K562 (cell line): ENCODE results near the gene CLDN7. TPM values are rescaled to one million over a fixed set of nuclear protein-coding genes. Genes with fewer than 3 reads are reported as not detected.

Source experiments
- GABPB1 ChIP-seq: sonication (generic); formaldehyde crosslinking; IDR thresholded peaks from 2 replicates; pipeline ENCODE4 v1.8.0; 2022; ENCODE audit warnings: mild to moderate bottlenecking, missing genetic modification reagents
- HEY1 ChIP-seq: fragments of 250-450 bp; sonication (Bioruptor Pico); IDR thresholded peaks from 2 replicates; pipeline ENCODE4 v1.5.0; 2020; ENCODE audit warnings: mild to moderate bottlenecking, moderate library complexity, borderline replicate concordance
- MBD2 ChIP-seq: sonication (generic); IDR thresholded peaks from 2 replicates; pipeline ENCODE4 v1.6.1; 2016; ENCODE audit warnings: low read depth, borderline replicate concordance
- MTA1 ChIP-seq: fragments of 450-650 bp; IDR thresholded peaks from 2 replicates; pipeline ENCODE4 v1.6.1; 2017; ENCODE audit warnings: borderline replicate concordance
- MXI1 ChIP-seq: IDR thresholded peaks from 2 replicates; pipeline ENCODE4 v1.6.1; 2011; ENCODE audit warnings: low read depth, mild to moderate bottlenecking, improper control_type of control experiment, low read length
- ZNF274 ChIP-seq: IDR thresholded peaks from 2 replicates; pipeline ENCODE4 v1.6.1; 2011; ENCODE audit warnings: low read depth, mild to moderate bottlenecking, low read length, moderate library complexity, borderline replicate concordance
- ZNF551 ChIP-seq: fragments of 250-450 bp; sonication (Bioruptor Pico); IDR thresholded peaks from 2 replicates; pipeline ENCODE4 v1.5.0; 2021; ENCODE audit warnings: mild to moderate bottlenecking, moderate library complexity
- polyA plus RNA-seq, 8 experiments: library from polyadenylated mRNA; depleted of rRNA in 4 of 8; stranded (reverse) in 5 of 8; unstranded in 3 of 8; fragments of >200 nt; fragmentation: Nextera tagmentation in 2 of 8; fragmentation: Illumina TruSeq in 1 of 8; extraction: Ambion mirVana in 2 of 8; extraction: Trizol in 1 of 8; gene quantifications; 2 replicates each; pipeline versions ENCODE4 v1.2.1 to v1.2.3, GENCODE V29; 2011 to 2014; ENCODE audit warnings: inconsistent platforms in 1 of 8, missing spikeins in 1 of 8
- total RNA-seq, 7 experiments: library from RNA; depleted of rRNA in 6 of 7; stranded (reverse); fragments of >200 nt in 6 of 7; fragmentation: Illumina TruSeq in 2 of 7; extraction: Trizol in 2 of 7; gene quantifications; 2 replicates each; pipeline versions ENCODE4 v1.2.1 to v1.2.3, GENCODE V29; 2011 to 2021; ENCODE audit warnings: low replicate concordance in 1 of 7
- TF ChIP-seq, protein P1 (sequence below), 2 experiments: fragments of 450-650 bp in 1 of 2; sonication (generic) in 1 of 2; formaldehyde crosslinking in 1 of 2; IDR thresholded peaks in 1 of 2; conservative IDR thresholded peaks in 1 of 2; 2 replicates each; pipeline versions ENCODE4 v1.6.1 to v1.8.1; 2016 to 2023; ENCODE audit warnings: mild to moderate bottlenecking in 2 of 2, moderate library complexity in 2 of 2, inconsistent platforms in 1 of 2, missing genetic modification reagents in 1 of 2
- TF ChIP-seq, protein P2 (sequence below): fragments of 250-450 bp; sonication (Bioruptor Pico); IDR thresholded peaks from 2 replicates; pipeline ENCODE4 v1.4.0; 2020; ENCODE audit warnings: mild to moderate bottlenecking
- TF ChIP-seq, protein P3 (sequence below): fragments of 250-450 bp; sonication (Bioruptor Pico); IDR thresholded peaks from 2 replicates; pipeline ENCODE4 v1.5.1; 2021; ENCODE audit warnings: mild to moderate bottlenecking
- TF ChIP-seq, protein P4 (sequence below): sonication (generic); formaldehyde crosslinking; IDR thresholded peaks from 2 replicates; pipeline ENCODE4 v1.8.0; 2023; ENCODE audit warnings: missing genetic modification reagents, mild to moderate bottlenecking, borderline replicate concordance
- TF ChIP-seq, protein P5 (sequence below): IDR thresholded peaks from 2 replicates; pipeline ENCODE4 v1.6.1; 2016; ENCODE audit warnings: missing genetic modification characterization, missing compliant biosample characterization
- TF ChIP-seq, protein P6 (sequence below): sonication (generic); formaldehyde crosslinking; IDR thresholded peaks from 2 replicates; pipeline ENCODE4 v1.8.0; 2022; ENCODE audit warnings: mild to moderate bottlenecking, missing genetic modification reagents

CLDN7 gene
- total and polyA plus RNA-seq, 9 of the 15 experiments (the other 6 are each of a cell fraction or from before 2014, with no cell fraction given), result 2.2 to 14.5 (median 7.6) TPM

DNA sequence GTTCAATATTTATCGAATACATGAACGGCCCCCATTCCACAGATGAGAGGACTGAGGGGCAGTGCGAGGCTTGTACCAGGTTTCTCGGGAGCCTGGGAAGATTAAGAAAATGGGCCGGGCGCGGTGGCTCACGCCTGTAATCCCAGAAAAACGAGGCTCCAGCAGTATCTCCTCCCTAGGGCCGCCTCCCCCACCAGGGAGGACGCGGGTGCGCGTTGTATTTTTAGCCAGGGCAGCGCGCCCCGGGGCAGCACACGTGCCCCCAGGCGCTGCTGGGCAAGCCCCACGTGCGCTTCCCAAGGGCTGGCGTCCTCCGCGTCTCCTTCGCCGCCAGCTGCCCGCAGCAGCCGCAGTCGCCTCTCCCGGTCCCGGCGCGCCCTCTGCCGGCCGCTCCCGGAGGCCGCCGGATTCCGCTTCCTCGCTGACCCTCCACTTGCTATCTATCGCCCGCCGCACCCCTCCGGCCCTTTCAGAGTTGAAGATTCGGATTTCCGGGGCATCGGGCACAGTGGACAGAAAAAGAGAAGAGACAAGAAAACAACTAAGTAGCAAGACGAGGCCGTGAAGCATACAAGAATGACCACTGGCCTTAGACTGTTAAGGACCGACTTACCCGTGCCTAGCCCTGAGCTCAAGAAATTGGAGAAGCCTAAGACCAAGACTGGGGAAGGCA, 34.0 kb upstream of the CLDN7 start (continued):
- TF ChIP-seq, protein P1, sequence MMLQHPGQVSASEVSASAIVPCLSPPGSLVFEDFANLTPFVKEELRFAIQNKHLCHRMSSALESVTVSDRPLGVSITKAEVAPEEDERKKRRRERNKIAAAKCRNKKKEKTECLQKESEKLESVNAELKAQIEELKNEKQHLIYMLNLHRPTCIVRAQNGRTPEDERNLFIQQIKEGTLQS (IDR thresholded peaks at IDR 0.05), result no peak
- TF ChIP-seq, protein P1 (CRISPR knock-in tag; conservative IDR thresholded peaks at IDR 0.05), result no peak
- TF ChIP-seq ZNF551 (CRISPR knock-in tag) (no peak), GABPB1 (CRISPR knock-in tag) (peak; percentile 35; the same call in 1 of the 2 replicates), MBD2 (no peak), MTA1 (no peak), MXI1 (no peak), HEY1 (no peak), ZNF274 (no peak)
- TF ChIP-seq, protein P2, sequence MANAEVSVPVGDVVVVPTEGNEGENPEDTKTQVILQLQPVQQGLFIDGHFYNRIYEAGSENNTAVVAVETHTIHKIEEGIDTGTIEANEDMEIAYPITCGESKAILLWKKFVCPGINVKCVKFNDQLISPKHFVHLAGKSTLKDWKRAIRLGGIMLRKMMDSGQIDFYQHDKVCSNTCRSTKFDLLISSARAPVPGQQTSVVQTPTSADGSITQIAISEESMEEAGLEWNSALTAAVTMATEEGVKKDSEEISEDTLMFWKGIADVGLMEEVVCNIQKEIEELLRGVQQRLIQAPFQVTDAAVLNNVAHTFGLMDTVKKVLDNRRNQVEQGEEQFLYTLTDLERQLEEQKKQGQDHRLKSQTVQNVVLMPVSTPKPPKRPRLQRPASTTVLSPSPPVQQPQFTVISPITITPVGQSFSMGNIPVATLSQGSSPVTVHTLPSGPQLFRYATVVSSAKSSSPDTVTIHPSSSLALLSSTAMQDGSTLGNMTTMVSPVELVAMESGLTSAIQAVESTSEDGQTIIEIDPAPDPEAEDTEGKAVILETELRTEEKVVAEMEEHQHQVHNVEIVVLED (CRISPR knock-in tag), result no peak
- TF ChIP-seq, protein P3, sequence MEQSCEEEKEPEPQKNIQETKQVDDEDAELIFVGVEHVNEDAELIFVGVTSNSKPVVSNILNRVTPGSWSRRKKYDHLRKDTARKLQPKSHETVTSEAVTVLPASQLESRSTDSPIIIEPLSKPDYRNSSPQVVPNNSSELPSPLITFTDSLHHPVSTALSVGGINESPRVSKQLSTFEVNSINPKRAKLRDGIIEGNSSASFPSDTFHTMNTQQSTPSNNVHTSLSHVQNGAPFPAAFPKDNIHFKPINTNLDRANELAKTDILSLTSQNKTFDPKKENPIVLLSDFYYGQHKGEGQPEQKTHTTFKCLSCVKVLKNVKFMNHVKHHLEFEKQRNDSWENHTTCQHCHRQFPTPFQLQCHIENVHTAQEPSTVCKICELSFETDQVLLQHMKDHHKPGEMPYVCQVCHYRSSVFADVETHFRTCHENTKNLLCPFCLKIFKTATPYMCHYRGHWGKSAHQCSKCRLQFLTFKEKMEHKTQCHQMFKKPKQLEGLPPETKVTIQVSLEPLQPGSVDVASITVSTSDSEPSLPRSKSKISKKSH, result no peak
- TF ChIP-seq, protein P4, sequence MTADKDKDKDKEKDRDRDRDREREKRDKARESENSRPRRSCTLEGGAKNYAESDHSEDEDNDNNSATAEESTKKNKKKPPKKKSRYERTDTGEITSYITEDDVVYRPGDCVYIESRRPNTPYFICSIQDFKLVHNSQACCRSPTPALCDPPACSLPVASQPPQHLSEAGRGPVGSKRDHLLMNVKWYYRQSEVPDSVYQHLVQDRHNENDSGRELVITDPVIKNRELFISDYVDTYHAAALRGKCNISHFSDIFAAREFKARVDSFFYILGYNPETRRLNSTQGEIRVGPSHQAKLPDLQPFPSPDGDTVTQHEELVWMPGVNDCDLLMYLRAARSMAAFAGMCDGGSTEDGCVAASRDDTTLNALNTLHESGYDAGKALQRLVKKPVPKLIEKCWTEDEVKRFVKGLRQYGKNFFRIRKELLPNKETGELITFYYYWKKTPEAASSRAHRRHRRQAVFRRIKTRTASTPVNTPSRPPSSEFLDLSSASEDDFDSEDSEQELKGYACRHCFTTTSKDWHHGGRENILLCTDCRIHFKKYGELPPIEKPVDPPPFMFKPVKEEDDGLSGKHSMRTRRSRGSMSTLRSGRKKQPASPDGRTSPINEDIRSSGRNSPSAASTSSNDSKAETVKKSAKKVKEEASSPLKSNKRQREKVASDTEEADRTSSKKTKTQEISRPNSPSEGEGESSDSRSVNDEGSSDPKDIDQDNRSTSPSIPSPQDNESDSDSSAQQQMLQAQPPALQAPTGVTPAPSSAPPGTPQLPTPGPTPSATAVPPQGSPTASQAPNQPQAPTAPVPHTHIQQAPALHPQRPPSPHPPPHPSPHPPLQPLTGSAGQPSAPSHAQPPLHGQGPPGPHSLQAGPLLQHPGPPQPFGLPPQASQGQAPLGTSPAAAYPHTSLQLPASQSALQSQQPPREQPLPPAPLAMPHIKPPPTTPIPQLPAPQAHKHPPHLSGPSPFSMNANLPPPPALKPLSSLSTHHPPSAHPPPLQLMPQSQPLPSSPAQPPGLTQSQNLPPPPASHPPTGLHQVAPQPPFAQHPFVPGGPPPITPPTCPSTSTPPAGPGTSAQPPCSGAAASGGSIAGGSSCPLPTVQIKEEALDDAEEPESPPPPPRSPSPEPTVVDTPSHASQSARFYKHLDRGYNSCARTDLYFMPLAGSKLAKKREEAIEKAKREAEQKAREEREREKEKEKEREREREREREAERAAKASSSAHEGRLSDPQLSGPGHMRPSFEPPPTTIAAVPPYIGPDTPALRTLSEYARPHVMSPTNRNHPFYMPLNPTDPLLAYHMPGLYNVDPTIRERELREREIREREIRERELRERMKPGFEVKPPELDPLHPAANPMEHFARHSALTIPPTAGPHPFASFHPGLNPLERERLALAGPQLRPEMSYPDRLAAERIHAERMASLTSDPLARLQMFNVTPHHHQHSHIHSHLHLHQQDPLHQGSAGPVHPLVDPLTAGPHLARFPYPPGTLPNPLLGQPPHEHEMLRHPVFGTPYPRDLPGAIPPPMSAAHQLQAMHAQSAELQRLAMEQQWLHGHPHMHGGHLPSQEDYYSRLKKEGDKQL (CRISPR knock-in tag), result no peak
- TF ChIP-seq, protein P5, sequence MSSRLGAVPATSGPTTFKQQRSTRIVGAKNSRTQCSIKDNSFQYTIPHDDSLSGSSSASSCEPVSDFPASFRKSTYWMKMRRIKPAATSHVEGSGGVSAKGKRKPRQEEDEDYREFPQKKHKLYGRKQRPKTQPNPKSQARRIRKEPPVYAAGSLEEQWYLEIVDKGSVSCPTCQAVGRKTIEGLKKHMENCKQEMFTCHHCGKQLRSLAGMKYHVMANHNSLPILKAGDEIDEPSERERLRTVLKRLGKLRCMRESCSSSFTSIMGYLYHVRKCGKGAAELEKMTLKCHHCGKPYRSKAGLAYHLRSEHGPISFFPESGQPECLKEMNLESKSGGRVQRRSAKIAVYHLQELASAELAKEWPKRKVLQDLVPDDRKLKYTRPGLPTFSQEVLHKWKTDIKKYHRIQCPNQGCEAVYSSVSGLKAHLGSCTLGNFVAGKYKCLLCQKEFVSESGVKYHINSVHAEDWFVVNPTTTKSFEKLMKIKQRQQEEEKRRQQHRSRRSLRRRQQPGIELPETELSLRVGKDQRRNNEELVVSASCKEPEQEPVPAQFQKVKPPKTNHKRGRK (tag), result no peak
- TF ChIP-seq, protein P6, sequence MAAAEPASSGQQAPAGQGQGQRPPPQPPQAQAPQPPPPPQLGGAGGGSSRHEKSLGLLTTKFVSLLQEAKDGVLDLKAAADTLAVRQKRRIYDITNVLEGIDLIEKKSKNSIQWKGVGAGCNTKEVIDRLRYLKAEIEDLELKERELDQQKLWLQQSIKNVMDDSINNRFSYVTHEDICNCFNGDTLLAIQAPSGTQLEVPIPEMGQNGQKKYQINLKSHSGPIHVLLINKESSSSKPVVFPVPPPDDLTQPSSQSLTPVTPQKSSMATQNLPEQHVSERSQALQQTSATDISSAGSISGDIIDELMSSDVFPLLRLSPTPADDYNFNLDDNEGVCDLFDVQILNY (CRISPR knock-in tag), result no peak
